ENCODE data around the gene PSEN1.

Gene PSEN1

GRCh38 chr14:73136387-73137225 lies at the start of gene PSEN1:
PSEN1 (plus strand) TSS chr14:73136507; CDS start chr14:73148020, 11,513 bp downstream.
- DNase-seq: peak; percentile 97

- no peak for DNase-seq
These were observed 45.3 kb upstream of the PSEN1 start for GRCh38 chr14:73091044-73091443.

GRCh38 chr14:73097421-73097820 lies 38.9 kb upstream of the PSEN1 start:
- DNase-seq: no peak

GRCh38 chr14:73100334-73100733 lies 36.0 kb upstream of the PSEN1 start:
- no peak for DNase-seq

GRCh38 chr14:73102806-73103497 lies 33.4 kb upstream of the PSEN1 start:
- no peak for DNase-seq

- no peak for DNase-seq
These were observed 31.3 kb upstream of the PSEN1 start for GRCh38 chr14:73105050-73105449.

GRCh38 chr14:73105727-73106126 lies 30.6 kb upstream of the PSEN1 start:
- no peak for DNase-seq

GRCh38 chr14:73116079-73116665 lies 20.1 kb upstream of the PSEN1 start:
- DNase-seq: no peak

GRCh38 chr14:73124180-73124894 lies 12.0 kb upstream of the PSEN1 start:
- DNase-seq: no peak

GRCh38 chr14:73125169-73125588 lies 11.1 kb upstream of the PSEN1 start:
- no peak for DNase-seq

GRCh38 chr14:73125746-73126145 lies 10.6 kb upstream of the PSEN1 start:
- DNase-seq: no peak

GRCh38 chr14:73133795-73134194 lies 2.5 kb upstream of the PSEN1 start:
- DNase-seq: no peak

GRCh38 chr14:73136085-73136386 lies 271 bp upstream of the PSEN1 start:
- no peak for DNase-seq

- no peak for DNase-seq
These were observed 4.6 kb downstream of the PSEN1 start for GRCh38 chr14:73140811-73141323.

- DNase-seq: no peak
These were observed 5.9 kb downstream of the PSEN1 start for GRCh38 chr14:73142216-73142615.

GRCh38 chr14:73143003-73143402 lies 6.7 kb downstream of the PSEN1 start:
- DNase-seq: no peak

- no peak for DNase-seq
These were observed 7.3 kb downstream of the PSEN1 start for GRCh38 chr14:73143617-73144016.

- DNase-seq: no peak
These were observed 9.1 kb downstream of the PSEN1 start for GRCh38 chr14:73145371-73145770.

- no peak for DNase-seq
These were observed 9.8 kb downstream of the PSEN1 start for GRCh38 chr14:73146111-73146510.

- DNase-seq: no peak
These were observed 13.4 kb downstream of the PSEN1 start for GRCh38 chr14:73149753-73150152.

GRCh38 chr14:73153272-73153671 lies 17.0 kb downstream of the PSEN1 start:
- DNase-seq: no peak

- no peak for DNase-seq
These were observed 25.9 kb downstream of the PSEN1 start for GRCh38 chr14:73162251-73162650.

GRCh38 chr14:73166399-73166798 lies 30.1 kb downstream of the PSEN1 start:
- no peak for DNase-seq

Measured in CD4-positive, alpha-beta T cell treated with Interleukin-15 for 1 hour (primary cell).